Measurements from ENCODE around the gene PSMD8.

PSMD8 gene

GRCh38 chr19:38346837-38347236 lies 27.5 kb upstream of the PSMD8 start:
- H3K79me2 ChIP-seq (ENCODE audit: insufficient read depth, low read length): no peaks in the 10 kb centered on the region
- no peaks in the 10 kb centered on the region for H4K20me1 ChIP-seq (ENCODE audit: insufficient read depth, low read length, poor library complexity, severe bottlenecking)
- H3K4me3 ChIP-seq (ENCODE audit: low read length, poor library complexity, severe bottlenecking): no peak overlapping the region
- H3K9ac ChIP-seq (ENCODE audit: low read depth, low read length, poor library complexity, severe bottlenecking): no peak overlapping the region
- H3K27me3 ChIP-seq (ENCODE audit: insufficient read depth, low read length, poor library complexity, severe bottlenecking): no peaks in the 10 kb centered on the region
- H2AFZ ChIP-seq (ENCODE audit: low read length): no peak overlapping the region
- no peaks in the 10 kb centered on the region for H3K9me3 ChIP-seq (ENCODE audit: insufficient read depth, low read depth, low read length)
- no peaks in the 10 kb centered on the region for H3K36me3 ChIP-seq (ENCODE audit: insufficient read depth, low read length)
- no peak for TF ChIP-seq CTCF (conservative IDR thresholded peaks at IDR 0.05; ENCODE audit: low read length)
- no peak for TF ChIP-seq EZH2phosphoT487 (IDR thresholded peaks at IDR 0.05; ENCODE audit: borderline replicate concordance)
- H3K4me1 ChIP-seq (ENCODE audit: insufficient read depth, low read length, poor library complexity, severe bottlenecking): no peaks in the 10 kb centered on the region
- no peaks in the 10 kb centered on the region for H3K9me2 ChIP-seq (replicated peaks; ENCODE audit: low read depth, low read length)
- H3K4me2 ChIP-seq (ENCODE audit: low read depth, low read length, poor library complexity, severe bottlenecking): no peak overlapping the region
- H3F3A ChIP-seq (ENCODE audit: low read depth): no peaks in the 10 kb centered on the region

DNA sequence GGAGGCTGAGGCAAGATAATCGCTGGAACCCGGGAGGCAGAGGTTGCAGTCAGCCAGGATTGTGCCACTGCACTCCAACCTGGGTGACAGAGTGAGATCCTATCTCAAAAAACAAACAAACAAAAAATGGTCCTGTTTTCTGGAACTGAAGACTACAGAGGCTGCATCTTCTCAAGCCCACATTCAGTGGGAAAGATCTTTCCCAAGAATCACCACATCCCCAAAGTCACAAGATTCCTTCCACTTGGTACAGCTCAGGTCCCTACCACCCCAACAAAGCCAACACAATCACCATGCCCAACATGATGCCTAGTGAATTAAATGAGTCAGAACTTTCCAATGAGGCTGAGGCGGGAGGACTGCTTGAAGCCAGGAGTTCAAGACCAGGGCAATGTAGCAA lies 23.5 kb upstream of the PSMD8 start:
- TF ChIP-seq CTCF (conservative IDR thresholded peaks at IDR 0.05; ENCODE audit: low read length) (no peak), EZH2phosphoT487 (IDR thresholded peaks at IDR 0.05; ENCODE audit: borderline replicate concordance) (no peak)
- no peaks in the 10 kb centered on the region for H3K9me3 ChIP-seq (ENCODE audit: insufficient read depth, low read depth, low read length)
- H3F3A ChIP-seq (ENCODE audit: low read depth): no peaks in the 10 kb centered on the region
- no peaks in the 10 kb centered on the region for H3K27me3 ChIP-seq (ENCODE audit: insufficient read depth, low read length, poor library complexity, severe bottlenecking)
- no peaks in the 10 kb centered on the region for H4K20me1 ChIP-seq (ENCODE audit: insufficient read depth, low read length, poor library complexity, severe bottlenecking)
- no peak overlapping the region for H3K9ac ChIP-seq (ENCODE audit: low read depth, low read length, poor library complexity, severe bottlenecking)
- no peaks in the 10 kb centered on the region for H3K9me2 ChIP-seq (replicated peaks; ENCODE audit: low read depth, low read length)
- no peak overlapping the region for H2AFZ ChIP-seq (ENCODE audit: low read length)
- no peaks in the 10 kb centered on the region for H3K36me3 ChIP-seq (ENCODE audit: insufficient read depth, low read length)
- H3K4me1 ChIP-seq (ENCODE audit: insufficient read depth, low read length, poor library complexity, severe bottlenecking): no peaks in the 10 kb centered on the region
- H3K79me2 ChIP-seq (ENCODE audit: insufficient read depth, low read length): no peaks in the 10 kb centered on the region
- H3K4me2 ChIP-seq (ENCODE audit: low read depth, low read length, poor library complexity, severe bottlenecking): no peak overlapping the region
- no peak overlapping the region for H3K4me3 ChIP-seq (ENCODE audit: low read length, poor library complexity, severe bottlenecking)

DNA sequence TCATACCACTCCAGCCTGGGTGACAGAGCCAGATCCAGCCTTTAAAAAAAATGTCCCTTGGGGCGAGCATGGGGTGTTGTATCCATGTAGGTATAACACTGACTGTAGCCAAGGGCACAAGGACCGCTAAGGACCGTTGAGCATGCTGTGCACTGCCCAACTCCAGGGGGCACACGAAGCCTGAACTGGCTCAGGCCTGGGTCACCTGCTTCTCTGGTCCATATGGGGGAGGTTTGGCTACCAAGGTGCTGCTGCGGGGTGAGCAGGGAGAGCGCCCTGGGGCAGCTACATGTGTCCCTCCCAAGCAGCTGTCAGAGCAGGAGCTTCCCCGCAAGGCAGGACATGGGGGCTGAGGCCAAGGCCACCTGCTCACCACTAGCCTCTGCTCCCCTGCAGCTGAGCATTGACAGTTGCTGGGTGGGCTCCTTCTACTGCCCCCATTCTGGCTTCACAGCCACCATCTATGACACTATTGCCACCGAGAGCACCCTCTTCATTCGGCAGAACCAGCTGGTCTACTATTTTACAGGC lies 22.4 kb upstream of the PSMD8 start:
- TF ChIP-seq CTCF (conservative IDR thresholded peaks at IDR 0.05; ENCODE audit: low read length) (no peak), EZH2phosphoT487 (IDR thresholded peaks at IDR 0.05; ENCODE audit: borderline replicate concordance) (no peak)
- H3K27me3 ChIP-seq (ENCODE audit: insufficient read depth, low read length, poor library complexity, severe bottlenecking): no peaks in the 10 kb centered on the region
- H3K4me3 ChIP-seq (ENCODE audit: low read length, poor library complexity, severe bottlenecking): no peak overlapping the region
- no peaks in the 10 kb centered on the region for H3F3A ChIP-seq (ENCODE audit: low read depth)
- no peaks in the 10 kb centered on the region for H3K36me3 ChIP-seq (ENCODE audit: insufficient read depth, low read length)
- H3K9me3 ChIP-seq (ENCODE audit: insufficient read depth, low read depth, low read length): no peaks in the 10 kb centered on the region
- no peak overlapping the region for H3K4me2 ChIP-seq (ENCODE audit: low read depth, low read length, poor library complexity, severe bottlenecking)
- no peaks in the 10 kb centered on the region for H4K20me1 ChIP-seq (ENCODE audit: insufficient read depth, low read length, poor library complexity, severe bottlenecking)
- H3K4me1 ChIP-seq (ENCODE audit: insufficient read depth, low read length, poor library complexity, severe bottlenecking): no peaks in the 10 kb centered on the region
- no peak overlapping the region for H3K9ac ChIP-seq (ENCODE audit: low read depth, low read length, poor library complexity, severe bottlenecking)
- H3K9me2 ChIP-seq (replicated peaks; ENCODE audit: low read depth, low read length): no peaks in the 10 kb centered on the region
- H2AFZ ChIP-seq (ENCODE audit: low read length): no peak overlapping the region
- H3K79me2 ChIP-seq (ENCODE audit: insufficient read depth, low read length): no peaks in the 10 kb centered on the region
